Left kidney (tissue), 2 donors: ENCODE data around the gene AHRR. TPM values are rescaled to one million over a fixed set of nuclear protein-coding genes. Genes with fewer than 3 reads are reported as not detected.
A peak's percentile ranks its signal among the peaks of the same experiment; 100 is the strongest.
"Not testable (repeated sequence)": the region's sequence is repeated elsewhere in the genome, so short reads cannot be mapped to it uniquely, and the experiment has no call there.

Experiments used
- DNase-seq: peaks from one replicate; pipeline ENCODE4 v3.0.0-alpha.2; 2013
- polyA plus RNA-seq: library from polyadenylated mRNA; unstranded; fragments of 120-200 nt; gene quantifications from one replicate; pipeline ENCODE4 v1.2.1, GENCODE V29; 2013; ENCODE audit not compliant: insufficient read length

Gene AHRR
- polyA plus RNA-seq, 1 donor: 5.9 TPM

GRCh38 chr5:367358-368130, 46.0 kb downstream of the AHRR start:
- no peak for DNase-seq

GRCh38 chr5:368183-369084, 46.9 kb downstream of the AHRR start:
- no peak for DNase-seq

DNA sequence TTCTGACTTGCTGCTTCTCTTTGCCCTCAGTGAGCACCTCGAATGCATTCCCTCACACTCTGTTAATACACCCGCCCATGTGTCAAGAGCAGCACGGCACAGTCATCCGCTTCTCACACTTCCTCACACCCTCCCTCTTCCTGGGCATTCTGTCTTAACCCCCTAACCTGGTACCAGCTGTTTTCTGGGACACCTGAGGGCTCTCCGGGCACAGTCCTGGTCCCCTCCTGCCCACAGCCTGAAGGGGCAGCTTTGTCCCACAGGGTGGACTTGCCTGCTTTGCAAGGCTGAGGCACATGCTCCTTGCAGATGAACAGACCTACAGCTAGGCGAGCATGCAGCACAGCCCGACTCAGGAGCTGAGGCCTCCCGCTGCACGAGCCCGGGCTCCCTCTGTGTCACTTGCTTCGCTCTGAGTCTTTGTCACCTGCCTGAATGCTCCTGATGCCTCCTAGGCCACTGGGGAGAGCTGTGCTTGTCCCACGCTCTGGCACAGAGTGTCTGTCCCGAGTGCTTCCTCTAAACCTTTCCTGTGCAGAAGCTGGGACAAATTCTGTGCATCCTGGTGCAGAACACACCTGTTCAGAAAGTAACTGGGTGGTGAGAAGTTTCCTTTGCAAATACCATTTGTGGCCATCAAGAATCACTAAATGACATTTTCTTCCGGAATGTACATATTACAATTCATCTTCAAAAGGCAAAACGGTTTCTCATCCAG, 47.8 kb downstream of the AHRR start:
- DNase-seq: no peak

DNA sequence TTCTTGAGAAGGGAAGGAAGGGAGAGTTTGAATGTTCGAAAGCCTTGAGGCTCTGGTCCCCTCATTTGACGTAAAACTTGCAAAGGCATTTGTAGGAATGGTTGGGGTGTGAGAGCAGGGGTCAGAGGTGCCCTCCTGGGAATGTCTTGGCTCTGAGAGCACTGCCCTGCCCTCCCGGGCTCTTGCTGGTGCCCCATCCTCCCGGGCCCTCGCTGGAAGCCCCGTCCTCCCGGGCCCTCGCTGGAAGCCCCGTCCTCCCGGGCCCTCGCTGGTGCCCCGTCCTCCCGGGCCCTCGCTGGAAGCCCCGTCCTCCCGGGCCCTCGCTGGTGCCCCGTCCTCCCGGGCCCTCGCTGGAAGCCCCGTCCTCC, 48.3 kb downstream of the AHRR start:
- DNase-seq: not testable (repeated sequence)

GRCh38 chr5:370311-370958, 48.9 kb downstream of the AHRR start:
- no peak for DNase-seq

GRCh38 chr5:370959-371810, 49.7 kb downstream of the AHRR start:
- no peak for DNase-seq

GRCh38 chr5:371811-372555, 50.5 kb downstream of the AHRR start:
- no peak for DNase-seq

GRCh38 chr5:372556-372995, 51.1 kb downstream of the AHRR start:
- DNase-seq: no peak

- DNase-seq: no peak
Measured at GRCh38 chr5:372996-373709, 51.6 kb downstream of the AHRR start.

- DNase-seq: peak; percentile 55
Measured at GRCh38 chr5:373710-374602, 52.4 kb downstream of the AHRR start.

- DNase-seq: no peak
Measured at GRCh38 chr5:374631-375335, 53.3 kb downstream of the AHRR start.

DNA sequence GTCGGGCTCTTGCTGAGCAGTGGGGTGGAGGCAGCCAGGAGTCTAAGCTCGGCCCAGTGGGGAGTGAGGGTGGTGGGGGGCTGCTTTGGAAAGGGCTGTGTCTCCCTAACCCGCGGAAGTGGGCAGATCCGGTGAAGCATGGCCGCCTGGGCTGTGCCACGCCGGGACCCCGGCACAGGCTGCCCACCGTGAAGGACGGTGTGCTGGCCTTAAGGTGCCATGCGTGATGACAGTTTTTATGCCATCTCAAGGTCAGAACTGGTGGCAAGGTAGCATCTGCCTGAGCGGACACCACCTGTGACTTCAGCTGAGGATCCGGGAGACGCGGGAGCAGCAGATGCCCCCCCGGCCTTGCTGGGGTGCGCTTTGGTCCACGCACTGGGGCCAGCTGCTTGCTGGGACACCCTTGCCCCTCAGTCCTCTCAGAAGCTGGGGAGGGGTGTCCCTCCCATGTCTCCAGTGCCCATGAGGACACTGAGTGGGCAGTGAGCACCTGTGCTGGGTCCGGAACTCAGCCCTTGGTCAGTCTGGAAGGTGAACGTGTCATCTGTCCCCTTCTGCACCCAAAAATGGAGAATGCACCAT, 53.9 kb downstream of the AHRR start:
- DNase-seq: no peak

DNA sequence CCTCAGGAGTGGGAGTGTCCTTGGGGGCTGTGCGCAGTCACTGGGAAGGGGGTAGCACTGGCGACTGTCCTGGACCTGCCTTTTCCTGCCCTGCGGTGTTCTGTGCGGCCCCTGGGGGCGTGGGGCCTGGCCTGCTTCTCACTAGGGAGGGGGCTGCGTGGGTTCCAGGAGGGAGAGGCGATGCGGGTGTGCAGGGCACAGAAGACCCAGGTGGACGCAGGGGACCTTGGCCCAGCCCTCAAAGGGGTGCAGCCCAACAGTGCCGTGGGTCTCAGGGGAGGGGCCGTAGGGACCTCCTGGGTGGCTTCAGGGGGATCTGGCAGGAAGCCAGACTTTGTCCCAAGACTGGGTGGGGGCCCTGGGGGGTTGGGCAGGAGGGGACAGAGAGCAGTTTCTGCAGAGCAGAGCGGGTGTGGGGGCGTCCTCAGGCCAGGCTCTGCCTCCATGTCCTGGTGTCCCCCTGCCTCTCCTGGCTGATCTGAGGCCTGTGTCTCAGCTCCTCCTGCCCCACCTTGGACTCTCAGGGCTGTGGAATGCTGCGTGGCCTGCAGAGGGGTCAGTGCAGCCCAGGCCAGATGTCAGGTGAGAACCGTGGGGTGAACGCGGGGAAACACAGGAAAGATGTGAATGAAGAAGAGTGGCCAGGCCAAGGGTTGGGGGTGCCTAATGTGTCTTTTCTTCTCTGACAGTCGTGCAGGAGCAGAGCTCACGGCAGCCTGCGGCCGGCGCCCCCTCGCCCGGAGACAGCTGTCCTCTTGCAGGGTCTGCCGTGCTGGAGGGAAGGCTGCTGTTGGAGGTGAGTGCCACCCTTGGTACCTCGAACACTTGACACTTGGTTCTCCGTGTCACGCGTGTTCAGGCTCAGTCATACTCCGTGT, 54.6 kb downstream of the AHRR start:
- no peak for DNase-seq

DNA sequence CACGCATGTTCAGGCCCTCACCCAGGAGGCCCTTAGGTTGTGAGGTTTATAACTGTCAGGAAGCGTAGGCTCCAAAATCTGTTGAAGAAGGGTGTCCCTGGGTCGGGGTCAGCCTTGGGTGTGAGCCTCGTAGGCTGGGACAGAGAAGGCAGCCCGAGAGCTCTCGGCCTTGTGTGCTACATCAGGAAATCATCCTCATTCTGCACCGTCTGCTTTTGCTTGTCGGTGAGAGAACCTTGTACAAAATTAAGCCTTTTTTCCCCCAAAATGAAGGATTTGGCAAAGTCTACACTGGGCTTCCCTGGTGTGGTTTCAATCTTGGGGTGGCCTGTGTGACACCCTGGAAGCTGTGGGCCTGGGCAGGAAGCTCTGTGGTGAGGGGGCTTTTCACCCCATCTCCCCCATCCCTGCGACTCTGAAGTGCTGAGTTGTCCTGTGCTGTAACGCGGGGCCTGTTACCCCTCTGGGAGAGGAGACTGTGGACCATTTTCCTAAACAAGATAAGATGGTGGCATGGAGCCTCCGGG, 55.3 kb downstream of the AHRR start:
- DNase-seq: no peak

- DNase-seq: no peak
Measured at GRCh38 chr5:377326-377981, 55.9 kb downstream of the AHRR start.
